ENCODE data around the gene GTPBP6.
"Not testable (repeated sequence)": the region's sequence is repeated elsewhere in the genome, so short reads cannot be mapped to it uniquely, and the experiment has no call there.

Gene GTPBP6

GRCh38 chrX:352582-353314 lies 34.2 kb upstream of the GTPBP6 start:
- no peak for FAIRE-seq
- no peak for DNase-seq (ENCODE audit: insufficient read length, low spot score)

- DNase-seq (ENCODE audit: insufficient read length, low spot score) (no peak), FAIRE-seq (no peak)
Observed at GRCh38 chrX:352181-352580, 33.6 kb upstream of the GTPBP6 start.

- DNase-seq (ENCODE audit: insufficient read length, low spot score) (no peak), FAIRE-seq (no peak)
Observed at GRCh38 chrX:351736-352135, 33.1 kb upstream of the GTPBP6 start.

GRCh38 chrX:351324-351641 lies 32.7 kb upstream of the GTPBP6 start:
- FAIRE-seq; DNase-seq (ENCODE audit: insufficient read length, low spot score): not testable (repeated sequence)

- FAIRE-seq: no peak
- no peak for DNase-seq (ENCODE audit: insufficient read length, low spot score)
Observed at GRCh38 chrX:350534-351323, 32.1 kb upstream of the GTPBP6 start.

- DNase-seq (ENCODE audit: insufficient read length, low spot score) (no peak), FAIRE-seq (no peak)
Observed at GRCh38 chrX:350148-350533, 31.5 kb upstream of the GTPBP6 start.

- DNase-seq (ENCODE audit: insufficient read length, low spot score): no peak
- FAIRE-seq: no peak
Observed at GRCh38 chrX:349702-350101, 31.1 kb upstream of the GTPBP6 start.

- no peak for FAIRE-seq
Observed at GRCh38 chrX:349196-349595, 30.6 kb upstream of the GTPBP6 start.

GRCh38 chrX:348461-349117 lies 30.0 kb upstream of the GTPBP6 start:
- FAIRE-seq (no peak), DNase-seq (ENCODE audit: insufficient read length, low spot score) (no peak)

More at GRCh38 chrX:349196-349595, 30.6 kb upstream of the GTPBP6 start:
- no peak for DNase-seq (ENCODE audit: insufficient read length, low spot score)

- DNase-seq (ENCODE audit: insufficient read length, low spot score): no peak
- no peak for FAIRE-seq
Observed at GRCh38 chrX:347351-348117, 28.9 kb upstream of the GTPBP6 start.

GRCh38 chrX:346034-346813 lies 27.6 kb upstream of the GTPBP6 start:
- no peak for FAIRE-seq
- no peak for DNase-seq (ENCODE audit: insufficient read length, low spot score)

GRCh38 chrX:345020-345925 lies 26.7 kb upstream of the GTPBP6 start:
- DNase-seq (ENCODE audit: insufficient read length, low spot score): no peak
- no peak for FAIRE-seq

- DNase-seq (ENCODE audit: insufficient read length, low spot score) (no peak), FAIRE-seq (no peak)
Observed at GRCh38 chrX:344371-344901, 25.8 kb upstream of the GTPBP6 start.

- no peak for DNase-seq (ENCODE audit: insufficient read length, low spot score)
- FAIRE-seq: no peak
Observed at GRCh38 chrX:341541-342101, 23.0 kb upstream of the GTPBP6 start.

- DNase-seq (ENCODE audit: insufficient read length, low spot score): no peak
- FAIRE-seq: no peak
Observed at GRCh38 chrX:340641-341423, 22.2 kb upstream of the GTPBP6 start.

GRCh38 chrX:340121-340520 lies 21.5 kb upstream of the GTPBP6 start:
- DNase-seq (ENCODE audit: insufficient read length, low spot score): no peak
- FAIRE-seq: no peak

GRCh38 chrX:338836-339400 lies 20.3 kb upstream of the GTPBP6 start:
- no peak for FAIRE-seq
- no peak for DNase-seq (ENCODE audit: insufficient read length, low spot score)
